HL-60 (cell line): ENCODE results near the gene ZNF655.
"Not testable (repeated sequence)": the region's sequence is repeated elsewhere in the genome, so short reads cannot be mapped to it uniquely, and the experiment has no call there.

Experiments used
- DNase-seq, 2 experiments: peaks; one replicate each; pipeline ENCODE4 v3.0.0-alpha.2; 2010 to 2020; ENCODE audit warnings: low read depth in 1 of 2, low spot score in 1 of 2
- H3K27ac ChIP-seq: fragments of 250-450 bp; sonication (Bioruptor Pico); replicated peaks from 2 replicates; pipeline ENCODE4 v1.5.1; 2020; ENCODE audit warnings: mild to moderate bottlenecking, moderate library complexity
- H3K27me3 ChIP-seq: fragments of 250-450 bp; sonication (Bioruptor Pico); 2 replicates; pipeline ENCODE4 v1.5.1; 2021; ENCODE audit warnings: mild to moderate bottlenecking, moderate library complexity; ENCODE audit not compliant: insufficient read depth, poor library complexity, severe bottlenecking
- H3K4me3 ChIP-seq: replicated peaks from 2 replicates; pipeline ENCODE4 v1.5.1; 2011; ENCODE audit warnings: mild to moderate bottlenecking, control low read depth, low read length; ENCODE audit not compliant: insufficient read depth
- CTCF ChIP-seq: IDR thresholded peaks from one replicate; pipeline ENCODE4 v1.5.1; 2011; ENCODE audit warnings: low read length, control low read depth, inconsistent platforms; ENCODE audit not compliant: insufficient read depth
- GABPA ChIP-seq: IDR thresholded peaks from 2 replicates; pipeline ENCODE4 v1.6.1; 2012; ENCODE audit warnings: low read depth
- POLR2AphosphoS5 ChIP-seq: IDR thresholded peaks from 2 replicates; pipeline ENCODE4 v1.6.1; 2012; ENCODE audit warnings: low read depth
- REST ChIP-seq: IDR thresholded peaks from 2 replicates; pipeline ENCODE4 v1.6.1; 2012; ENCODE audit warnings: low read depth; ENCODE audit not compliant: insufficient replicate concordance
- SPI1 ChIP-seq: IDR thresholded peaks from 2 replicates; pipeline ENCODE4 v1.6.1; 2012; ENCODE audit warnings: low read depth, mild to moderate bottlenecking, borderline replicate concordance

The ZNF655 gene

GRCh38 chr7:99576251-99576650 is 17.8 kb downstream of the ZNF655 start:
- Histone ChIP-seq H3K4me3 (no peak overlapping the region), H3K27ac (no peak overlapping the region), H3K27me3 (peaks cover 12% of the 10 kb centered on the region)
- no peak for DNase-seq
- TF ChIP-seq CTCF = no peak
- no peak for TF ChIP-seq SPI1
- no peak for TF ChIP-seq POLR2AphosphoS5
- TF ChIP-seq GABPA = no peak

- TF ChIP-seq POLR2AphosphoS5 (no peak), CTCF (no peak), REST (no peak), GABPA (no peak), SPI1 (no peak)
- Histone ChIP-seq H3K4me3 (no peak overlapping the region), H3K27me3 (peaks cover 12% of the 10 kb centered on the region), H3K27ac (no peak overlapping the region)
- no peak for DNase-seq
These were observed 21.0 kb downstream of the ZNF655 start for GRCh38 chr7:99579281-99579955.

- Histone ChIP-seq H3K4me3 (peak overlapping the region; percentile 23), H3K27ac (no peak overlapping the region), H3K27me3 (peaks cover 12% of the 10 kb centered on the region)
- DNase-seq = no peak
- TF ChIP-seq REST = no peak
- TF ChIP-seq CTCF = no peak
- no peak for TF ChIP-seq SPI1
- TF ChIP-seq POLR2AphosphoS5 = no peak
- no peak for TF ChIP-seq GABPA
These were observed 21.7 kb downstream of the ZNF655 start for GRCh38 chr7:99579956-99580777.

- H3K27ac ChIP-seq, H3K4me3 ChIP-seq, DNase-seq: not testable (repeated sequence)
- H3K27me3 ChIP-seq = peaks cover 12% of the 10 kb centered on the region
These were observed 22.4 kb downstream of the ZNF655 start for GRCh38 chr7:99580778-99581332.
